ENCODE measurements around the gene SKI. TPM values are rescaled to one million over a fixed set of nuclear protein-coding genes. Genes with fewer than 3 reads are reported as not detected.
A peak's percentile ranks its signal among the peaks of the same experiment; 100 is the strongest.

Gene SKI
- total and polyA plus RNA-seq, 12 donors: 4.8 to 53.6 (median 34.7) TPM

DNA sequence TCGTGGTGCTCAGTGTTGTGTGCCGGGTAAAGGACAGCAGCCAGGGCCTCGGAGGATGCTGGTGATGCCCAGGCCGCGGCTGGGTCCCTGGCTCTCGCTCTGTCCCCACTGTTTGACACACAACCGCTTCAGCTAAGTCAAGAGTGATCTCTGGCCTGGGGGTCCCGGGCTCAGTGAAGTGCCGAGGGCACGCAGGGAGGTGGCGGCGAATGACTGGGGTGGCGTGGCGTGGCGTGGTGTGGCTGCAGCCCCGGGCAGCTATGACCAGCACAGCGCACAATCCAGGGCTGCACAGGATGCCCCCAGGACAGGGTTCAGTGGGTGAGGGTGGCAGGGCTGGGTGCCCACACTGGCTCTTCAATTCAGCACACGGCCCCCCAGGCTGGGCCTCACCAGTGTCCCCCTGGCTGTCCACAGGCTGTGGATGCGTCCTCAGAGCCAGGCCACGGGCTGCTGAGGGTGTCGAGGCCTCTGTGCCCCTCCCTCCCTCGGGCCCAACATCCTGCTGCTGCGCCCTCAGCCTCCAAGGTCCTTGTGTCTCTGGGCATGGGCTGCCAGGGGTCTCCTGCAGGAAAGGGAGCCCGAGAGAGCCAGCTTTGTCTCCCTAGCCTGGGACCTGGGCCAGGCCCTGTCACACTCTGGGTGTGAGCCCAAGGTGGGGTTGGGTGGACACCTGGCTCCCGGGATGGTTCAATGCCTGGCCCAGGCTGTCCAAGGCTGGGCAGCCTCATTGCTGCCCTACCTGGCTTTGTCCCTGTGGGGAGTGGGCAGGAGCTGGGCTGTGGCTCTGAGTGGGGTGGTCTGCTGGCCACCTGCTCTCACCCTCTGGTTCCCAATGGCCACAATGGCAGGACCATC lies 12.0 kb upstream of the SKI start:
- intact Hi-C loops (cut with DNase I): no loop called here

DNA sequence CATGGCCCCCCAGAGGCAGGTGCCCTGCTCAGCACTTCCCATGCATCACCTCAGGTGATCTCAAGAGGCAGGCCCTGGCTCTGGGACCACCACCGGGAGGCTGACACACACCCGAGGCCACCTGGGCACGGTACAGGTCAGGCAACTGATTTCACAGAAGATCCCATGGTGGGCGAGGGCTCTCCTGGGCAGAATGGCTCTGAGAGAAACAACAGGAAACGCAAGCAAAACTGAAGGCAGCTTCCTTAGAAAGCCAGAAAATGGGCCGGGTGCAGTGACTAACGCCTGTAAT lies 11.4 kb upstream of the SKI start:
- Histone ChIP-seq H3K27ac (no peak overlapping the region), H3K4me1 (replicated peaks in 1 of 2) (peaks cover 32 to 34% of the 10 kb centered on the region in 2 donors), H3K27me3 (no peaks in the 10 kb centered on the region), H3K36me3 (replicated peaks in 1 of 2) (no peaks in the 10 kb centered on the region), H3K9me3 (replicated peaks in 1 of 3) (no peaks in the 10 kb centered on the region), H3K4me3 (no peak overlapping the region)
- 79 to 87% (median 81%) methylated on average over 5 to 7 of the region's 7 CpGs for WGBS, 4 donors
- no peak for DNase-seq
- TF ChIP-seq POLR2A (IDR thresholded peaks at IDR 0.05): no peak
- TF ChIP-seq, protein P1, sequence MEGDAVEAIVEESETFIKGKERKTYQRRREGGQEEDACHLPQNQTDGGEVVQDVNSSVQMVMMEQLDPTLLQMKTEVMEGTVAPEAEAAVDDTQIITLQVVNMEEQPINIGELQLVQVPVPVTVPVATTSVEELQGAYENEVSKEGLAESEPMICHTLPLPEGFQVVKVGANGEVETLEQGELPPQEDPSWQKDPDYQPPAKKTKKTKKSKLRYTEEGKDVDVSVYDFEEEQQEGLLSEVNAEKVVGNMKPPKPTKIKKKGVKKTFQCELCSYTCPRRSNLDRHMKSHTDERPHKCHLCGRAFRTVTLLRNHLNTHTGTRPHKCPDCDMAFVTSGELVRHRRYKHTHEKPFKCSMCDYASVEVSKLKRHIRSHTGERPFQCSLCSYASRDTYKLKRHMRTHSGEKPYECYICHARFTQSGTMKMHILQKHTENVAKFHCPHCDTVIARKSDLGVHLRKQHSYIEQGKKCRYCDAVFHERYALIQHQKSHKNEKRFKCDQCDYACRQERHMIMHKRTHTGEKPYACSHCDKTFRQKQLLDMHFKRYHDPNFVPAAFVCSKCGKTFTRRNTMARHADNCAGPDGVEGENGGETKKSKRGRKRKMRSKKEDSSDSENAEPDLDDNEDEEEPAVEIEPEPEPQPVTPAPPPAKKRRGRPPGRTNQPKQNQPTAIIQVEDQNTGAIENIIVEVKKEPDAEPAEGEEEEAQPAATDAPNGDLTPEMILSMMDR (IDR thresholded peaks at IDR 0.05): no peak
- intact Hi-C loops (cut with DNase I): no loop called here

More for the DNA sequence above, 12.0 kb upstream of the SKI start:
- H3K4me3 ChIP-seq: no peak overlapping the region
- no peaks in the 10 kb centered on the region for H3K9me3 ChIP-seq (replicated peaks in 1 of 3)
- TF ChIP-seq, protein P1 (IDR thresholded peaks at IDR 0.05): no peak
- TF ChIP-seq POLR2A (IDR thresholded peaks at IDR 0.05): no peak
- 85 to 95% (median 90%) methylated on average over 17 to 25 of the region's 25 CpGs for WGBS, 4 donors
- peak in 2 of 7 donors; percentile 13 to 21 for DNase-seq
- H3K4me1 ChIP-seq (replicated peaks in 1 of 2): peaks cover 32 to 34% of the 10 kb centered on the region in 2 donors
- no peaks in the 10 kb centered on the region for H3K27me3 ChIP-seq
- no peak overlapping the region for H3K27ac ChIP-seq
- no peaks in the 10 kb centered on the region for H3K36me3 ChIP-seq (replicated peaks in 1 of 2)

DNA sequence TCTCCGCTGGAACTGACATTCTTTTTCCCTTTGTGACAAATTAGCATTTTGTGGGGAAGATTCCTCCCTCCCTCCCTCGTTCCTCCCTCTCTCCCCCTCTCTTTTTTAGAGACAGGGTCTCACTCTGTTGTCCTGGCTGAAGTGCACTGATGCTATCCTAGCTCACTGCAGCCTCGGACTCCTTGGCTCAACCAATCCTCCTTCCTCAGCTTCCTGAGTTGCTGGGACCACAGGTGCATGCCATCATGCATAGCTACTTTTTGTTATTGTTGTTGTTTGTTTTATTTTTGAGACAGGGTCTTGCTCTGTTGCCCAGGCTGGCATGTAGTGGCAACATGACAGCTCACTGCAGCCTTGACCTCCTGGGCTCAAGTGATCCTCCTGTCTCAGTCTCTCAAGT lies 6.8 kb upstream of the SKI start:
- 79 to 89% (median 85%) methylated on average over 3 of the region's 3 CpGs for WGBS, 4 donors
- Histone ChIP-seq H3K4me3 (no peak overlapping the region), H3K9me3 (replicated peaks in 1 of 3) (no peaks in the 10 kb centered on the region), H3K27ac (no peak overlapping the region), H3K36me3 (replicated peaks in 1 of 2) (no peaks in the 10 kb centered on the region), H3K27me3 (no peaks in the 10 kb centered on the region), H3K4me1 (replicated peaks in 1 of 2) (peaks cover 0 to under 1% of the 10 kb centered on the region in 2 donors)
- TF ChIP-seq POLR2A (IDR thresholded peaks at IDR 0.05): no peak
- TF ChIP-seq, protein P1 (IDR thresholded peaks at IDR 0.05): no peak
- intact Hi-C loops (cut with DNase I): no loop called here
- DNase-seq: no peak

DNA sequence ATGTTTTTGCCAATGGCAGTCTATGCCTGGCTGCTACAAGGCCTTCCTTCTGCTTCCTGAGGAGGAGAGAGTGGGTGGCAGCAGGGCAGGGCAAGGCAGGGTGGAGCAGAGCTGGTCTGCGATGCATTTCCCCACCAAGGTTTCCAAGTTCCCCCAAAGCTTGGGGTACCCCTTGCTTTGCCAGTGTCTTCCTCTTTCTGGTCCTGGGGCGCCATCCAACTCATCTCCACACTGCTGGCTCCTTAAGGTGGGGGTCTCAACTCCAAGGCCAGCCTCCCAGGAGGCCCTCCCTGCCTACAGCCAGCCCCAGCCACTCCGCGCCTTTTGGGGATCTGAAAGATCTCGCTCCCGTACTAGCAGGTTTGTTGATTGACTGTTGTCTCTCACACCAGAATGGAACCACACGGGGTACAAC lies 3.9 kb upstream of the SKI start:
- no peak for DNase-seq
- no peak for TF ChIP-seq POLR2A (IDR thresholded peaks at IDR 0.05)
- TF ChIP-seq, protein P1 (IDR thresholded peaks at IDR 0.05): no peak
- intact Hi-C loops (cut with DNase I): no loop called here

More for the DNA sequence above, 3.9 kb upstream of the SKI start:
- 75 to 86% (median 84%) methylated on average over 4 to 7 of the region's 7 CpGs for WGBS, 4 donors
- Histone ChIP-seq H3K27ac (no peak overlapping the region), H3K4me3 (no peak overlapping the region), H3K4me1 (replicated peaks in 1 of 2) (peaks cover 5 to 7% of the 10 kb centered on the region in 2 donors), H3K9me3 (replicated peaks in 1 of 3) (no peaks in the 10 kb centered on the region), H3K27me3 (no peaks in the 10 kb centered on the region), H3K36me3 (replicated peaks in 1 of 2) (no peaks in the 10 kb centered on the region)
